DND-41 (cell line): ENCODE data around the gene UBA52.

Experiments used
- EZH2 ChIP-seq: IDR thresholded peaks from 3 replicates; pipeline ENCODE4 v1.6.1; 2012; ENCODE audit warnings: borderline replicate concordance, low read depth, mild to moderate bottlenecking, moderate library complexity, low read length, inconsistent platforms; ENCODE audit not compliant: severe bottlenecking
- TF ChIP-seq, protein P1 (sequence below): IDR thresholded peaks from 2 replicates; pipeline ENCODE4 v1.5.1; 2012; ENCODE audit warnings: borderline replicate concordance, low read length, moderate library complexity, mild to moderate bottlenecking; ENCODE audit not compliant: poor library complexity, severe bottlenecking; ENCODE audit errors: extremely low read depth

GRCh38 chr19:18597809-18598660 lies 26.4 kb downstream of the UBA52 start:
- TF ChIP-seq EZH2, result no peak
- TF ChIP-seq, protein P1, sequence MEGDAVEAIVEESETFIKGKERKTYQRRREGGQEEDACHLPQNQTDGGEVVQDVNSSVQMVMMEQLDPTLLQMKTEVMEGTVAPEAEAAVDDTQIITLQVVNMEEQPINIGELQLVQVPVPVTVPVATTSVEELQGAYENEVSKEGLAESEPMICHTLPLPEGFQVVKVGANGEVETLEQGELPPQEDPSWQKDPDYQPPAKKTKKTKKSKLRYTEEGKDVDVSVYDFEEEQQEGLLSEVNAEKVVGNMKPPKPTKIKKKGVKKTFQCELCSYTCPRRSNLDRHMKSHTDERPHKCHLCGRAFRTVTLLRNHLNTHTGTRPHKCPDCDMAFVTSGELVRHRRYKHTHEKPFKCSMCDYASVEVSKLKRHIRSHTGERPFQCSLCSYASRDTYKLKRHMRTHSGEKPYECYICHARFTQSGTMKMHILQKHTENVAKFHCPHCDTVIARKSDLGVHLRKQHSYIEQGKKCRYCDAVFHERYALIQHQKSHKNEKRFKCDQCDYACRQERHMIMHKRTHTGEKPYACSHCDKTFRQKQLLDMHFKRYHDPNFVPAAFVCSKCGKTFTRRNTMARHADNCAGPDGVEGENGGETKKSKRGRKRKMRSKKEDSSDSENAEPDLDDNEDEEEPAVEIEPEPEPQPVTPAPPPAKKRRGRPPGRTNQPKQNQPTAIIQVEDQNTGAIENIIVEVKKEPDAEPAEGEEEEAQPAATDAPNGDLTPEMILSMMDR, result no peak
